HUDEP-2 (cell line): Measurements from ENCODE around the gene WDR53.
"Not testable (repeated sequence)": the region's sequence is repeated elsewhere in the genome, so short reads cannot be mapped to it uniquely, and the experiment has no call there.

Experiments used
- DNase-seq, 76 experiments: peaks; one replicate each; lab custom pipeline; 2025; ENCODE audit not compliant: unreplicated experiment in 76 of 76; lab: John Stamatoyannopoulos, UW

Gene WDR53

DNA sequence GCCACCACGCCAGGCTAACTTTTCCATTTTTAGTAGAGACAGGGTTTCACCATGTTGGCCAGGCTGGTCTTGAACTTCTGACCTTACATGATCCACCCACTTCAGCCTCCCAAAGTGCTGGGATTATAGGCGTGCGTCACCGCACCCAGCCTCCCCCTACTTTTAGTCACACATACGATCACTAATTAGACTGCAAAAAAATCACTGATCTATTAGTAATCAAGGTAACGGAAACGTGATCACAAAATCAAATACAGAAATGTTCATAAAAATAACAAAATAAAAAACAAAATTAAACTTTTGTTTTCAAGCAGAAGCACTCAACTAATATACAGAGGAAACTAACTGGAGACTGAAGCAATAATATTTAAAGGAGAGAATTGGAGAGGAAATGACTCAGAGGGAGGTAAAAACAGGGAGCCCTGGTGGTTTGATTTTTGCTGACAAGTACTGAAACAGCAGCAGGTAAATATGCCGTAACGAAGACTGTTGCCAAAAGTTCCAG is 4.6 kb downstream of the WDR53 start:
- no peak for DNase-seq

DNA sequence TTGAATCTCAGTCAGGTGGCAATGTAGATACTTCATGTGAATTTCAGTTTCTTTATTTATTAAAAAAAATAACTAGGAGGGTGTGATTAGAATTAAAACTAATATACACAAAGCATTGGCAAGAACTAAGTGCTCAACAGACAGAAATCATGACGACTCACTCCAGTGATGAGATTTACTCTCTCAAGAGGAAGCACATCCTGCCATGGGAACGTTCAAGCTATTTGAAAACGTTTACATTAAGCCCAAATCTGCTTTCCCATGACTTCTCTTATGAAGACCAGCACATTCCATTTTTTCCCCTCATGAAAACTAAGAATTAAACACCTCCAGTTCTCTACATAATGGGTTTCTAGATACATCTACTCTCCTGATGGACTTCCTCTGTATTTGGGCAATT is 8.5 kb downstream of the WDR53 start:
- DNase-seq, result no peak

DNA sequence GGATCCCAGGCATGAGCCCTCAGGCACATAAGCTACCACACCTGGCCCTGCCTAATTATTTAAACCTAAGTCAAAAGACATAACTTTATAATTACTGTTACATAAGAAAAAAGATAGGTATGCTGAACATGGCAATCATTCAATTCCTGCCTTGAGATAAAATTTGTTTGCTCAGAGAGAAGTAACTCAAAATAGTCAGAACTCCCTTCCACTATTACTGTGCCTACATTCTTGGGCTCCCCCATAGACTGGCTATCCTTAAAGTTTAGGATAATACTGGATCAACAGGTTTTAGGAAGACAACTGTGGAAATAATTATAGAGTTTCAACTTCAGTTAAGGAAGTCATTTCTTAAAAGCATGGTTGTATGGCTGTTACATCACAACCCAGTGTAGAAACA is 9.9 kb downstream of the WDR53 start:
- no peak for DNase-seq

DNA sequence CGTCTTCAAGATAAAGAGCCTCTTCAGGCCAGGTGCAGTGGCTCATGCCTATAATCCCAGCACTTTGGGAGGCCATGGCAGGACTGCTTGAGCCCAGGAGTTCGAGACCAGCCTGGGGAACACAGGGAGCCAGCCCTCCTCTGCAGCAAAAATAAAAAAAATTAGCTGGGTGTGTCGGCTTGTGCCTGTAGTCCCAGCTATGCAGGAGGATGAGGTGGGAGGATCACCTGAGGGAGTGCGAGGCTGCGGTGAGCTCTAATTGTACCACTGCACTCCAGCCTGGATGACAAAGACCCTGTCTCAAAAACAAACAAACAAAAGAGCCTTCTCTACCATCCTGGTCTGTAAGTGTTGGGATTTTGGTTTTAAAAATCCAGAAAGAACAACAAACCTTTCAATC is 11.1 kb downstream of the WDR53 start:
- no peak for DNase-seq

DNA sequence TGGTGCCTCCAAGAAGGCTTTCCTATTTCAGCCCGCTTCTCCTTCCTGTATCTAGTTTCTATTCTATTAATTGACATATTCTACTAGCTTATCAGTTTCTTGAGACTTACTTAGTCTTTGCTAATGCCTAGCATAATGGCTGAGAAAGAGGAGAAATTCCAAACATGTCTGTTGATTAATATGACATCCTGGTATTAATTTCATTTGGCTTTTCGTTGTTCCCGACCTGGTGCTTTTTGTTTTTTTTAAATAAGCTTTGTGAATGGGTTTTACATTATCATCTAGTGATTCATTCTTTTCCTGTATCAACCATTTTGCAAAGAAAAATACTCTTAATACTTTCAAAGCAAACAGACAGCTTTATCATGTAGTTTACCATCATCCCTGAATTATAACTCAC is 13.1 kb downstream of the WDR53 start:
- no peak for DNase-seq

DNA sequence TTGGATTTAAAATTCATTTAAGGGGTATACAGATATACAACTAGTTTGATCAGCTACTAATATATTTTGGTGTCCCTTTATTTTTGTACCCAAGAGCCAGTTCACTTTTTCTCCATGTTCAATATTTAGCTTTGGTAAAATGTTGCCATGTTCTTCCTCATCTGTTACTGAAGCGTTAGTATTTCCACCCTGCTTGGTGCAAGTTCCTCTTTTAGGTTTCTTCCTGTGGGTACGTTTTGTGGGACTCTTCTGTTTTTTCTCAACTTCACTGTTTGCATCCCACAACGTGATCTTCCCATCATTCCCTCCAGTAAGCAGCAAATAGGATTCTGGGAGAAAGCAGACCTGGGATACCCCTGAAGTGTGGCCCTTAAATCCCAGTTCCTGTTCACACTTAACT is 14.1 kb downstream of the WDR53 start:
- no peak for DNase-seq

DNA sequence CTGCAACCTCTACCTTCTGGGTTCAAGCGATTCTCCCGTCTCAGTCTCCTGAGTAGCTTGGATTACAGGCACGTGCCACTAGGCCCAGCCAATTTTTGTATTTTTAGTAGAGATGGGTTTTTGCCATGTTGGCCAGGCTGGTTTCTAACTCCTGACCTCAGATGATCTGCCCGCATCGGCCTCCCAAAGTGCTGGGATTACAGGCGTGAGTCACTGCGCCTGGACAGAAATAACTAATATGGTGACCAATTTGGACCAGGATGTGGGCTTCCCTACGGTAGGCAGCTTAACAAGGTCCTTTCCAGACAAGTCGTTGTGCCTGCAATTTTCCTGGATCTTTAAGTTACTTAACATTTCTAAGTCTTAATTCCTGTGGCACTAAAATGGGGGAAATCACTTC is 14.8 kb downstream of the WDR53 start:
- DNase-seq, result no peak

DNA sequence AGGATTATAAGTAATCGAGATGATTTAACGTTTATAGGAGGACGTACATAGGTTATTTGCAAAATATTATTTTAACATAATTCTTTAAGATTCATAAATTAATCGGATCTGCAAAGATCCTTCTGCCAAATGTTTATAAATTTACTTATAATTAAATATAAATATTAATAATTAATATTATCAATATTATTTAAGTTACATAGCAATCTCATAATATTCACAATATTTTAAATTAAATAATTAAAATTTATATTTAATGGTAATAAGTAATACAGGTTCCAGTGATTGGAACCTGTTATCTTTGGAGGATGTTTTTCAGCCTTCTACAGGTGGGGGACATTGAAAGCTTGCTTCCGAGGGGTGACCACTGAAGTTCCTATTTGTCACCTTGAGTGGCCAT is 16.1 kb downstream of the WDR53 start:
- DNase-seq, result no peak

DNA sequence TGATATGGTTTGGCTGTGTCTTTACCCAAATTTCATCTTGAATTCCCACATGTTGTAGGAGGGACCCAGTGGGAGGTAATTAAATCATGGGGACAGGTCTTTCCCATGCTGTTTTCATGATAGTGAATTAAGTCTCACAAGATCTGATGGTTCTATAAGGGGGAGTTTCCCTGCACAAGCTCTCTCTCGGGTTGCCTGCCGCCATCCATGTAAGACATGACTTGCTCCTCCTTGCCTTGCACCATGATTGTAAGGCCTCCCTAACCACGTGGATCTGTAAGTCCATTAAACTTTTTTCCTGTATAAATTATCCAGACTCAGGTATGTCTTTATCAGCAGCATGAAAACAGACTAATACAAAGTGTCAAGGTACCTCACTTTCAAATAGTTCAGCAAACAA is 18.2 kb downstream of the WDR53 start:
- DNase-seq, result not testable (repeated sequence)

DNA sequence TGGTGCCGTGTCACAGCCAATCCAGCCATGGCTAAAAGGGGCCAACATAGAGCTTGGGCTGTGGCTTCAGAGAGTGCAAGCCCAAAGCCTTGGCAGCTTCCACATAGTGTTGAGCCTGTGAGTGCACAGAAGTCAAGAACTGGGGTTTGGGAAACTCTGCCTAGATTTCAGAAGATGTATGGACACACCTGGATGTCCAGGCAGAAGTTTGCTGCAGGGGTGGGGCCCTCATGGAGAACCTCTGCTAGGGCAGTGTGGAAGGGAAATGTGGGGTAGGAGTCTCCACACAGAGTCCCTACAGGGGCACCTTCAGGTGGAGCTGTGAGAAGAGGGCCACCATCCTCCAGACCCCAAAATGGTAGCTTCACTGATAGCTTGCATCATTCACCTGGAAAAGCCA is 19.0 kb downstream of the WDR53 start:
- DNase-seq, result not testable (repeated sequence)

DNA sequence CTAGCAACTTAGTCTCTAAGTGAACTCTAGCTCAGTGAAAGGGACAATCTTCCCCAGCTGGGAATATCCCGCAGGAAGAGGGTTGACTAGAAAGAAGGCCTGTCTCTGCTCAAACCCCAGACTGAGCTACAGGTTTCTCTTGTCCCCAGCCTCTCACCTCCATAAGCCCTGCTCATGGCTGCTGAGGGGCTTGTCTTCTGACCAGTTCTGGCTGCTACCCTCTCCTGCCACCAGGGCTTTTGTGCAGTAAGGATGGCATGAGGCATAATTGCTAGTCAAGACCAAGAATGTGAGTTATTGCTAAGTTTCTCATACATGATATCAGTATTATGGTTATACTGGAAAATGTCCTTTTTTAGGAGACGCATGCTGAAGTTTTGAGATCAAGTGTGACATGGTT is 21.3 kb downstream of the WDR53 start:
- no peak for DNase-seq

DNA sequence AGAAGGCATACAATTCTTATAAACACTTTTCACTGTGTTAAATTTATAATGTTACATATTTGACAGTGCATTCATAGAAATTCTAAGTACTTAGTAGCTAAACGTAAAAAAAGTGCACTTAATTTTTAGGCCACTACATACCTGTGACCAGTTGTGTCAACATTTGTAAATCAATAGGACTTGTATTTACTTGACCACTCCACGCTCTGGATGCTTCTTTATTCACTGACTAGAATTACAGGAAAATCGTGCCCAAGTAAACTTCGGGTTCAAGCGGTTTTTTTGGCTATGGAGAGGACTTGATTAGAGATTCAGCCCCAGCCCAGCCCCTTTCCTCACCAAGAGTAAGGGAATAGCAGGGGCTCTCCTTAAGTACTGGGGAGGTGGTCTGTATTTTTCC is 21.8 kb downstream of the WDR53 start:
- DNase-seq, result no peak

DNA sequence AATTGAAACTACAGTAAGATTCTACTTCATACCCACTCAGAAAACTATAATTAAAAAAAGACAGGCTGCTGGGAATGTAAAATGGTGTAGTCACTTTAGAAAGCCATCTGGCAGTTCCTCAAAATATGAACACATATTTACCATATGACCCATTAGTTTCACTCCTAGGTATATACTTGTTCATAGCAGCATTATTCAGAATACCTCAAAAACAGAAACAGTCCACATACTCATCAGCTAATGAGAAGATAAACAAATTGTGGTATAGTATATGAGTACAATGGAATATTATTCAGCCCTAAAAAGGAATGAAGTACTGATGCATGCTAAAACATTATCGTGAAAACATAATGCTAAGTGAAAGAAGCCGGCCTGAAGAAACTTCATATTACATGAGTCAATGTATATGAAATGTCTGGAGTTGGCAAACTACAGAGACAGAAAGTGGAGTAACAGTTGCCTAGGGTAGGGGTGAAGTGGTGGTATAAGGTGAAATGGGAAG is 23.8 kb downstream of the WDR53 start:
- DNase-seq, result no peak

DNA sequence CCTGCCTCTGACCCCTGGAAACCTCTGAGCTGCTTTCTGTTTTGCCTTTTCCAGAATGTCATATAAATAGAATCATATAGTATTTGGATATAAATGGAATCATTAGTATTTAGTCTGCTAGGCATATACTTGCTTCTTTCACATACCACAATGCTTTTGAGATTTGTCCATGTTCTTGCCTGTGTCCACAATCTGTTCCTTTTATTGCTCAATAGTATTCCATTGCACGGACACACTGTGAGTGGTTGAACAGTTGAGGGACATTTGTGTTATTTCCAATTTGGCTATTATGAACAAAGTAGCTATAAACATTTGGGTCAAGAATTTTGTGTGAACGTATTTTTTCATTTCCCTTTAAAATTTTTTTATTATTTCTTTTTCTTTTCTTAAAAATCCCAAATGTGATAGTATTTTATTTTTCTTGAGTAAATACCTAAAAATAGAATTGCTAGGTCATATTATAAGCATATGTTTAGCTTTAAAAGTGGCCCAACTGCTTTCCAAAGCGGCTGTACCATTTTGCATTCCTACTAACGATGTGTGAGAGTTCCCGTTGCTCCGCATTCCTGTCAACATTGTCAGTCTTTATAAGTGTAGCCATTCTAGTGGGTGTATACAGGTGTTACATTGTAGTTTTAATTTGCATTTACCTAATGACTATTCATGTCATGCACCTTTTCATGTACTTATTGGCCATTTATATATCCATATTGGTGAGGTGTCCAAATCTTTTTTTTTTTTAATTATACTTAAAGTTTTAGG is 26.5 kb downstream of the WDR53 start:
- DNase-seq, result no peak

DNA sequence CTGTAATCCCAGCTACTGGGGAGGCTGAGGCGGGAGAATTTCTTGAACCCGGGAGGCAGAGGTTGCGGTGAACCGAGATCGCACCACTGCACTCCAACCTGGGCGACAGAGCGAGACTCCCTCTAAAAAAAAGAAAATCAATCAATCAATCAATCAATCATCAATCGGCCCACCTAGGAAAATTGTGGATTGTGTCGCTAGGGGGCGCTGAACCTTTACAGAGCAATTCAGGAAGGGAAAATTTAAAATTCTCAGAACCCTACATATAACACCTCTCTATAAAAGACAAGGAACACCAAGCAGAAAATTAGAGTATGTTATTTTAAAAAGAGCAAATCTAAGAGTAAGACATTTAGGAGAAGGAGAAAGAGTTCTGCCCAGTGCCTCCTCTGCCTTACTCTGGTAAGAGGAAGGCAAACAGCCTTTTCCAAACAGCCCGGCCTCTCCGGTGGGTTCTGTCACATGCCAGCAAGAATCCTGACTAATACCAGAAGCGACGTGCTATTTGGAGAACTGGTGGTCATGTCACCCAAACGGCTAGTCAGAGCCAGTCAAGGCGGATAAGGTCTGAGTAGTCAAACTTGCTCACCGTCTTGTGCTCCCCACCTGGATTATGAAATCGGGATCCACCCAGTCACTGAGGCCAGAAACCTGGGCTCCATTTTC is 30.9 kb downstream of the WDR53 start:
- peak in 22 of 76 experiments; percentile 3 to 46 (median 20) for DNase-seq

DNA sequence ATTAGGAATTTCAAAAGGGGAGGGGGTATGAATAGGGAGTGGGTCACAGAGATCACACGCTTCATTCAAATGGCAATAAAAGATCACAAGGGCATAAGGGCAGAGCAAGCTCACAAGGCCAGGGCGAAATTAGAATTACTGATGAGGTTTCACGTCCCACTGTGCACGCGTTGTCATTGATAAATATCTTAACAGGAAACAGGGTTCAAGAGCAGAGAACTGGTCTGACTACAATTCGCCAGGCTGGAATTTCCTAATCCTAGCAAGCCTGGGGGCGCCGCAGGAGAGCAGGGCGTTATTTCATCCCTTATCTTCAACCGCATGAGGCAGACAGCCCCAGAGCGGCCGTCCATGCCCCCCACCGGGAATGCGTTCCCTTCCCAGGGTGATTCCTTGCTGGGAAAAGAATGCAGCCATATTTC is 35.1 kb downstream of the WDR53 start:
- no peak for DNase-seq

DNA sequence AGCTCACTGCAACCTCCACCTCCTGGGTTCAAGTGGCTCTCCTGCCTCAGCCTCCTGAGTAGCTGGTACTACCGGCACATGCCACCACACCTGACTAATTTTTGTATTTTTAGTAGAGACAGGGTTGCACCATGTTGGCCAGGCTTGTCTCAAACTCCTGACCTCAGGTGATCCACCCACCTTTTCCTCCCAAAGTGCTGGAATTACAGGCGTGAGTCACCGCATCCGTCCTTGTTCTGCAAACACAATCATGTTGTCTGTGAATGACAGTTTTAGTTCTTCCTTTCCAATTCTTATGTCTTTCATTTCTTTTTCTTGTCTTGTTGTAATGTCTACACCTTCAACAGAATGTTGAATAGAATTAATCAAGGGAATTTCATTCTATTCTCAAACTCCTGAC is 36.9 kb downstream of the WDR53 start:
- DNase-seq, result no peak

DNA sequence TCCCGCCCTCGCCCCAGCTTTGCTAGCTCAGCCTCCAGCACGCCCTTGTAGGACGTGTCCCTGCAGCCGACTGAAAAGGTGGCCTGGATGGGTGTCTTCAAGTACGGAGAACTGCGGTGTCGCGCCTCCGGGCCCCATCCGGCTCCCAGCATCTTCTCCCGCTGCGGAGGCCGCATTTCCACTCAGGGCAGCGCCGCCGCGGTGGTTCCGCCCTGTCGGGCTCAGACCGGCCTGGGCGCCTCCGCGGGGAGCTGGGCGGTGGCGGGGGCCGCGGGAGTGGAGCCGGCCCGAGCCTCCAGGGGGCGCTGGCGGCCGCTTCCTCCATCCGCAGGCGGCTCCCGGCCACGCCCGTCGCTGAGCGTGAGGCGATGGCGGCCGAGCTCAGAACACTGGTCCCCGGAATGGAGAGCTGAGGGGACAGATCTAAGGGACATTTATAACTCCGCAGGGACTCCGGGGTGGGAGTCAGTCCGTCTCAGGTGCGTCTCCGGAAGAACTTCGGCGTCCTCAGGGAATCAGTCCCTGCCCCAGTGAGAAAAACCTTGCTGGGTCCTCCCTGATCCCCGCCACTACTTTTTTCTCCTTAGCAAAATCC is 39.6 kb downstream of the WDR53 start:
- peak in 68 of 76 experiments; percentile 8 to 86 (median 70) for DNase-seq

DNA sequence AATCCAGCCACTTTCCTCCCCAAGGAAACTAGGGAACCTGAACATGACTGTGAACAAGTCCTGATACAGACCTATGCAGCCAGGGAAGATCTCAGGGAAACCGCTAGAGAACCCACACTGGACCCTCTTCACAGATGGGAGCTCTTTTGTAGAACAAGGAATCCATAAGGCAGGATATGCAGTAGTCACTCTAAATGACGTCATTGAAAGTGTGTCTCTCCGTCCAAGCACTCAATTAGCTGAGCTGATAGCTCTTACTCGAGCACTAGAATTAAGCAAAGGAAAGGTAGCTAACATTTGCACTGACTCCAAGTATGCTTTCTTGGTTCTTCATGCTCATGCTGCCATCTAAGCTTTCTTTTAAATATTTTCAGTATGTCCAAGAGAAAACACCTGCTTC is 43.2 kb downstream of the WDR53 start:
- DNase-seq, result no peak

DNA sequence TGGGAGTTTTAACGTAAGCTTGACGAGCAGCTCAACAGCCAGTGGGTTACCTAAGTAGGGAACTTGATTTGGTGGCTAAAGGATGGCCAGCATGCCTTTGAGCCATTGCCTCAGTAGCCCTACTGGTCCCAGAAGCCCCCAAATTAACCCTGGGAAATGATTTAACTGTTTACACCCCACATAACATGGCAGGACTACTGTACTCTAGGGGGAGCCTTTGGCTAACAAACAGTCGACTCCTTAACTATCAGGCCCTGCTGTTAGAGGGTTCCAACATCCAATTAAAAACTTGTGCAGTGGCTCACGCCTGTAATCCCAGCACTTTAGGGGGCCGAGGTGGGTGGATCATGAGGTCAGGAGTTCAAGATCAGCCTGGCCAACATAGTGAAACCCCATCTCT is 43.8 kb downstream of the WDR53 start:
- DNase-seq, result peak in 19 of 76 experiments; percentile 4 to 45 (median 22)

DNA sequence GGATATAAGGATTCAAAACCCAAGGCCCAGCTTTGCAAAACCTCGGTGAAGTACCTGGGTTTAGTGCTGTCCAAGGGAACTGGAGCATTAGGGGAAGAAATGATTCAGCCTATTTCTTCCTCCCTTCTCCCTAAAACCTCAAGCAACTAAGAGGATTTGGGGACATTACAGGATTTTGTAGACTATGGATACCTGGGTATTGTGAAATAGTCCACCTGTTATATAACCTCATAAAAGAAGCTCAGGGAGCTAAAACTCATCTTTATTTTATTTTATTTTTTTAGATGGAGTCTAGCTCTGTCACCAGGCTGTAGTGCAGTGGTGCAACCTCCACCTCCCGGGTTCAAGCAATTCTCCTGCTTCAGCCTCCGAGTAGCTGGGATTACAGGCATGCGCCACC is 44.5 kb downstream of the WDR53 start:
- DNase-seq, result no peak

DNA sequence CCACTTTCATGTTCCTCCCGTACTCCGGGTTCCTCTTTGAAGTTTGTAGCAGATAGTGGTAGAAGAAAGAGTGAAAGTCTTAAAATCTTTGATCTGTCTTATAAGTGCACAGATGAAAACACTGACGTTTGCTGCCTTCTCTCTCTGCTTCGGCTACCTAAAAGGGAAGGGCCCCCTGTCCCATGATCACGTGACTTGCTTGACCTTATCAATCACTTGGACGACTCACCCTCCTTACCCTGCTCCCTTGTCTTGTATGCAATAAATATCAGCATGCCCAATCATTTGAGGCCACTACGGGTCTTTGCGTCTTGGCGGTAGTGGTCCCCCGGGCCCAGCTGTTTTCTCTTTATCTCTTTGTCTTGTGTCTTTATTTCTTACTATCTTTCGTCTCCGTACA is 47.1 kb downstream of the WDR53 start:
- peak in 6 of 76 experiments; percentile 14 to 38 (median 24) for DNase-seq
